ENCODE data around the gene SEMG1. TPM values are rescaled to one million over a fixed set of nuclear protein-coding genes. Genes with fewer than 3 reads are reported as not detected.

SEMG1 gene
- total RNA-seq, 1 donor from 2014 or later, result not detected

GRCh38 chr20:45258664-45259063 lies 51.8 kb downstream of the SEMG1 start:
- DNase-seq (ENCODE audit: missing footprints), result no peak
- intact Hi-C loops (cut with DNase I), result no loop called here
- ATAC-seq, result no peak

Other genes with a start within 250 kb of the SEMG1 start
- 10.3 TPM for gene TOMM34, start 246.6 kb upstream of the SEMG1 start, total RNA-seq
- gene STK4, start 240.5 kb upstream of the SEMG1 start, total RNA-seq, result 10.3 TPM
- not detected for gene KCNS1, start 105.9 kb upstream of the SEMG1 start, total RNA-seq
- not detected for gene WFDC5, start 91.9 kb upstream of the SEMG1 start, total RNA-seq
- not detected for gene WFDC12, start 82.6 kb upstream of the SEMG1 start, total RNA-seq
- gene PI3, start 32.1 kb upstream of the SEMG1 start, total RNA-seq, result not detected
- not detected for gene SEMG2, start 14.3 kb downstream of the SEMG1 start, total RNA-seq
- gene SLPI, start 47.5 kb downstream of the SEMG1 start, total RNA-seq, result 5.7 TPM
- not detected for gene RBPJL, start 99.8 kb downstream of the SEMG1 start, total RNA-seq
- gene MATN4, start 101.3 kb downstream of the SEMG1 start, total RNA-seq, result not detected
- 82.1 TPM for gene SDC4, start 141.4 kb downstream of the SEMG1 start, total RNA-seq
- 21.9 TPM for gene SYS1, start 156.1 kb downstream of the SEMG1 start, total RNA-seq
- gene TP53TG5, start 171.3 kb downstream of the SEMG1 start, total RNA-seq, result 0.73 TPM
- 364 TPM for gene DBNDD2, start 201.3 kb downstream of the SEMG1 start, total RNA-seq
- gene PIGT, start 209.1 kb downstream of the SEMG1 start, total RNA-seq, result 114 TPM